Measurements from ENCODE around the gene ATXN1.

- TF ChIP-seq POLR2A (IDR thresholded peaks at IDR 0.05) (no peak), CTCF (IDR thresholded peaks at IDR 0.05) (no peak)
Measured at GRCh38 chr6:16345449-16346330, 415.6 kb downstream of the ATXN1 start.

Data from gastroesophageal sphincter (tissue), 3 donors.